Adrenal gland (tissue), 5 donors: Measurements from ENCODE around the gene PMF1.

ENCODE experiments used
- CTCF ChIP-seq, 6 experiments: fragments of 450-650 bp in 4 of 6; fragments of 200-600 bp in 2 of 6; sonication (generic) in 1 of 6; IDR thresholded peaks; 1 replicate in 5 of 6; 2 replicates in 1 of 6; pipeline versions ENCODE4 v1.5.1 to v1.8.0; 2016 to 2021; ENCODE audit warnings: antibody characterized with exemption in 6 of 6, mild to moderate bottlenecking in 2 of 6, moderate library complexity in 1 of 6
- POLR2A ChIP-seq, 2 donors: fragments of 450-650 bp; IDR thresholded peaks; one replicate each; pipeline ENCODE4 v1.6.1; 2017; ENCODE audit warnings: antibody characterized with exemption in 2 of 2, mild to moderate bottlenecking in 2 of 2, moderate library complexity in 1 of 2
- donor health status: DM: no; HTN: no; CAD: no.

GRCh38 chr1:156246781-156247459 lies 34.1 kb downstream of the PMF1 start:
- TF ChIP-seq CTCF (IDR thresholded peaks at IDR 0.05) (no peak), POLR2A (IDR thresholded peaks at IDR 0.05) (no peak)
